Endothelial cell of umbilical vein (primary cell): ENCODE results near the gene ZNF157. TPM values are rescaled to one million over a fixed set of nuclear protein-coding genes. Genes with fewer than 3 reads are reported as not detected.

ENCODE experiments used
- BruUV-seq: library from RNA; stranded (reverse); fragments of 400-500 nt; replicated peaks from 2 replicates; lab custom pipeline; 2021; lab: Mats Ljungman, UMichigan
- CTCF ChIA-PET: fragments of 300-600, 350-600 bp; sonication (Branson Sonifier 250); formaldehyde crosslinking; loops from one replicate; lab custom pipeline; 2021; ENCODE audit warnings: antibody characterized with exemption, inconsistent platforms; lab: Charles Lee
- POLR2A ChIA-PET: fragments of 300-600, 350-600 bp; sonication (Branson Sonifier 250); formaldehyde crosslinking; loops from one replicate; lab custom pipeline; 2021; ENCODE audit warnings: antibody characterized with exemption, inconsistent platforms; lab: Charles Lee
- DNase-seq: peaks from one replicate; pipeline ENCODE4 v3.0.0-alpha.2; 2011; ENCODE audit warnings: low read depth, low spot score
- FAIRE-seq: peaks from 2 replicates; lab custom pipeline; 2011; peaks lifted over from hg19 to GRCh38; lab: Jason Lieb, UNC
- H2AFZ ChIP-seq: 2 replicates; pipeline ENCODE4 v1.6.0; 2012; ENCODE audit warnings: low read depth, low read length, control low read depth, inconsistent platforms
- H3K27ac ChIP-seq: 2 replicates; pipeline ENCODE4 v1.5.1; 2011; ENCODE audit warnings: low read depth, mild to moderate bottlenecking, control low read depth, low read length, moderate library complexity; ENCODE audit not compliant: insufficient read depth
- H3K27me3 ChIP-seq, 2 experiments: 2 replicates each; pipeline versions ENCODE4 v1.6.0 to v1.6.1; 2011; ENCODE audit warnings: low read length in 2 of 2, mixed read lengths in 1 of 2; ENCODE audit not compliant: control insufficient read depth in 2 of 2, insufficient read depth in 2 of 2
- H3K36me3 ChIP-seq, 2 experiments: 2 replicates in 1 of 2; 3 replicates in 1 of 2; pipeline ENCODE4 v1.5.1; 2011; ENCODE audit warnings: low read length in 2 of 2, mild to moderate bottlenecking in 1 of 2, moderate library complexity in 1 of 2; ENCODE audit not compliant: control insufficient read depth in 2 of 2, insufficient read depth in 2 of 2; ENCODE audit errors: extremely low read depth in 1 of 2
- H3K4me1 ChIP-seq: 3 replicates; pipeline ENCODE4 v1.5.1; 2011; ENCODE audit warnings: mild to moderate bottlenecking, low read length; ENCODE audit not compliant: control insufficient read depth, insufficient read depth; ENCODE audit errors: extremely low read depth
- H3K4me2 ChIP-seq: 2 replicates; pipeline ENCODE4 v1.6.1; 2011; ENCODE audit warnings: low read length, control low read depth, mixed read lengths; ENCODE audit not compliant: insufficient read depth
- H3K4me3 ChIP-seq, 3 experiments: fragments of 200-600 bp in 1 of 3; sonication (generic), shearing (Covaris generic) in 1 of 3; replicated peaks in 1 of 3; 2 replicates each; pipeline ENCODE4 v1.5.1; 2011 to 2016; ENCODE audit warnings: control low read depth in 3 of 3, low read length in 3 of 3, mild to moderate bottlenecking in 2 of 3, inconsistent platforms in 1 of 3, low read depth in 1 of 3, moderate library complexity in 1 of 3; ENCODE audit not compliant: insufficient read depth in 1 of 3
- H3K79me2 ChIP-seq: 2 replicates; pipeline ENCODE4 v1.6.0; 2012; ENCODE audit warnings: low read length, inconsistent platforms; ENCODE audit not compliant: control insufficient read depth, insufficient read depth
- H3K9ac ChIP-seq: replicated peaks from 2 replicates; pipeline ENCODE3; 2011; ENCODE audit warnings: low read length, control low read depth; ENCODE audit not compliant: insufficient read depth; ENCODE audit errors: extremely low read depth
- H3K9me1 ChIP-seq: replicated peaks from 3 replicates; pipeline ENCODE4 v1.6.0; 2011; ENCODE audit warnings: mild to moderate bottlenecking, low read length; ENCODE audit not compliant: control insufficient read depth, insufficient read depth; ENCODE audit errors: extremely low read depth
- H3K9me3 ChIP-seq: replicated peaks from 2 replicates; pipeline ENCODE4 v1.5.1; 2012; ENCODE audit warnings: low read length, inconsistent platforms; ENCODE audit not compliant: control insufficient read depth, insufficient read depth
- H4K20me1 ChIP-seq: replicated peaks from 2 replicates; pipeline ENCODE3; 2011; ENCODE audit warnings: mild to moderate bottlenecking, low read length; ENCODE audit not compliant: control insufficient read depth, insufficient read depth; ENCODE audit errors: extremely low read depth
- EZH2 ChIP-seq: IDR thresholded peaks from 2 replicates; pipeline ENCODE4 v1.6.1; 2012; ENCODE audit warnings: borderline replicate concordance, low read depth, mild to moderate bottlenecking, moderate library complexity, low read length, inconsistent platforms; ENCODE audit not compliant: severe bottlenecking
- FOS ChIP-seq: IDR thresholded peaks from 2 replicates; pipeline ENCODE4 v1.6.1; 2011; ENCODE audit warnings: mild to moderate bottlenecking, low read length, moderate library complexity, borderline replicate concordance; ENCODE audit not compliant: insufficient read depth
- GATA2 ChIP-seq: IDR thresholded peaks from 2 replicates; pipeline ENCODE4 v1.7.0; 2011; ENCODE audit warnings: low read depth, mild to moderate bottlenecking, moderate library complexity, mixed read lengths, low read length; ENCODE audit not compliant: insufficient read length, insufficient read depth
- JUN ChIP-seq: IDR thresholded peaks from 2 replicates; pipeline ENCODE4 v1.6.1; 2011; ENCODE audit warnings: borderline replicate concordance, low read depth; ENCODE audit not compliant: insufficient read length, insufficient read depth
- MYC ChIP-seq: IDR thresholded peaks from one replicate; pipeline ENCODE4 v1.6.1; 2011; ENCODE audit warnings: mild to moderate bottlenecking, low read depth, low read length
- POLR2A ChIP-seq: IDR thresholded peaks from 2 replicates; pipeline ENCODE4 v1.6.1; 2012; ENCODE audit warnings: low read depth, mild to moderate bottlenecking, control low read depth, low read length
- POLR2AphosphoS5 ChIP-seq: IDR thresholded peaks from 2 replicates; pipeline ENCODE4 v1.6.1; 2012; ENCODE audit warnings: low read depth, mild to moderate bottlenecking, control low read depth, low read length, moderate library complexity; ENCODE audit not compliant: insufficient read depth
- dilution Hi-C: fragments of 300-500 bp; cut with MboI; formaldehyde crosslinking; loops from one replicate; pipeline ENCODE4 v1.15.0; 2019; ENCODE audit warnings: low sequenced_read_pairs; ENCODE audit not compliant: extremely low pct_ligation_motif_present
- intact Hi-C: fragments of 100-400 bp; cut with micrococcal nuclease; formaldehyde crosslinking; loops from one replicate; pipeline ENCODE4 v1.10.0; 2022
- polyA plus RNA-seq, 4 experiments: library from polyadenylated mRNA; depleted of rRNA in 3 of 4; stranded (reverse) in 3 of 4; unstranded in 1 of 4; fragments of >200 nt; gene quantifications; 2 replicates each; pipeline versions ENCODE4 v1.2.1 to v1.2.3, GENCODE V29; 2011 to 2012; ENCODE audit warnings: missing spikeins in 1 of 4
- total RNA-seq: library from RNA; stranded (reverse); gene quantifications from 2 replicates; pipeline ENCODE4 v1.2.3, GENCODE V29; 2021
- TF ChIP-seq, protein P1 (sequence below), 2 donors: IDR thresholded peaks; 1 replicate in 1 of 2; 2 replicates in 1 of 2; pipeline ENCODE4 v1.5.1; 2011; ENCODE audit warnings: low read length in 2 of 2, mild to moderate bottlenecking in 2 of 2, moderate library complexity in 2 of 2, control low read depth in 1 of 2, inconsistent platforms in 1 of 2, low read depth in 1 of 2; ENCODE audit not compliant: insufficient read depth in 1 of 2; ENCODE audit errors: extremely low read depth in 1 of 2
- TF ChIP-seq, protein P2 (sequence below): IDR thresholded peaks from 2 replicates; pipeline ENCODE4 v1.6.1; 2011; ENCODE audit not compliant: insufficient read depth, insufficient read length

The ZNF157 gene
- total and polyA plus RNA-seq, 2 donors (not counting 3 experiments of a cell fraction or from before 2014, with no cell fraction given), result not detected

DNA sequence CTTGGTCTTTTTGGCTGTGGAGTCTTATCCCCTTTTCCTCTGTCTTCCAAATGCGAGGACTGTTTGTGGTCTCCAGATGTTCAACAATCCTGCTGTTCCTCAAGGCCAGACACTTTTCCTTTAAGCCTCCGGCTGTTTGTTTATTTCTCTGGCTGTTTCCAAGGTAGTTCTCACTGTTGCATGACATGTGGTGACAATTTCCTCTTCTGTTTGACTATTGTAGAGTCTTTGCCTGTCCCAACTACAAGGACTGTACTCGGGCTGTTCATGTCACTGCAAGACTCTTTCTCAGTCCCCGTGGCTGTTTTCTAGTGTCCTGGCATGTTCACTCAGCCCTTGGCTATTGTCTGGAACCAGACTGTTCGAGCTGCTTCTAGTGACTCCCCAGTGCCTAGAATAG lies 50.6 kb downstream of the ZNF157 start:
- Histone ChIP-seq H4K20me1 (no peaks in the 10 kb centered on the region), H3K36me3 (no peaks in the 10 kb centered on the region), H3K4me1 (no peaks in the 10 kb centered on the region), H3K4me3 (no peak overlapping the region), H3K9ac (no peak overlapping the region), H3K27ac (no peak overlapping the region), H3K9me3 (no peaks in the 10 kb centered on the region), H3K9me1 (no peaks in the 10 kb centered on the region), H3K79me2 (no peaks in the 10 kb centered on the region), H2AFZ (no peak overlapping the region), H3K27me3 (no peaks in the 10 kb centered on the region), H3K4me2 (no peak overlapping the region)
- BruUV-seq, result no TSS peak
- no peak for FAIRE-seq
- POLR2A ChIA-PET, result no interaction called here
- no peak for DNase-seq
- intact Hi-C loops (no loop called here), dilution Hi-C loops (no loop called here)
- CTCF ChIA-PET, result no interaction called here
- TF ChIP-seq JUN (no peak), EZH2 (no peak), POLR2A (no peak), FOS (no peak), GATA2 (no peak), POLR2AphosphoS5 (no peak), MYC (no peak)
- TF ChIP-seq, protein P1, sequence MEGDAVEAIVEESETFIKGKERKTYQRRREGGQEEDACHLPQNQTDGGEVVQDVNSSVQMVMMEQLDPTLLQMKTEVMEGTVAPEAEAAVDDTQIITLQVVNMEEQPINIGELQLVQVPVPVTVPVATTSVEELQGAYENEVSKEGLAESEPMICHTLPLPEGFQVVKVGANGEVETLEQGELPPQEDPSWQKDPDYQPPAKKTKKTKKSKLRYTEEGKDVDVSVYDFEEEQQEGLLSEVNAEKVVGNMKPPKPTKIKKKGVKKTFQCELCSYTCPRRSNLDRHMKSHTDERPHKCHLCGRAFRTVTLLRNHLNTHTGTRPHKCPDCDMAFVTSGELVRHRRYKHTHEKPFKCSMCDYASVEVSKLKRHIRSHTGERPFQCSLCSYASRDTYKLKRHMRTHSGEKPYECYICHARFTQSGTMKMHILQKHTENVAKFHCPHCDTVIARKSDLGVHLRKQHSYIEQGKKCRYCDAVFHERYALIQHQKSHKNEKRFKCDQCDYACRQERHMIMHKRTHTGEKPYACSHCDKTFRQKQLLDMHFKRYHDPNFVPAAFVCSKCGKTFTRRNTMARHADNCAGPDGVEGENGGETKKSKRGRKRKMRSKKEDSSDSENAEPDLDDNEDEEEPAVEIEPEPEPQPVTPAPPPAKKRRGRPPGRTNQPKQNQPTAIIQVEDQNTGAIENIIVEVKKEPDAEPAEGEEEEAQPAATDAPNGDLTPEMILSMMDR (IDR thresholded peaks at IDR 0.05; ENCODE audit: extremely low read depth in 1 of 2, insufficient read depth in 1 of 2, low read depth in 1 of 2, low read length in 2 of 2), result no peak
- TF ChIP-seq, protein P2, sequence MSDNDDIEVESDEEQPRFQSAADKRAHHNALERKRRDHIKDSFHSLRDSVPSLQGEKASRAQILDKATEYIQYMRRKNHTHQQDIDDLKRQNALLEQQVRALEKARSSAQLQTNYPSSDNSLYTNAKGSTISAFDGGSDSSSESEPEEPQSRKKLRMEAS, result no peak
